ENCODE measurements around the gene RAD21L1.

- TF ChIP-seq TARDBP (IDR thresholded peaks at IDR 0.05) (no peak), FOXM1 (IDR thresholded peaks at IDR 0.05; ENCODE audit: borderline replicate concordance) (no peak), ELF4 (IDR thresholded peaks at IDR 0.05) (no peak), SUZ12 (IDR thresholded peaks at IDR 0.05) (no peak), FOXK2 (IDR thresholded peaks at IDR 0.05) (no peak), ZNF384 (IDR thresholded peaks at IDR 0.05) (no peak), SP1 (IDR thresholded peaks at IDR 0.05) (no peak), CTBP1 (IDR thresholded peaks at IDR 0.05; ENCODE audit: borderline replicate concordance) (no peak)
- TF ChIP-seq, protein P1, sequence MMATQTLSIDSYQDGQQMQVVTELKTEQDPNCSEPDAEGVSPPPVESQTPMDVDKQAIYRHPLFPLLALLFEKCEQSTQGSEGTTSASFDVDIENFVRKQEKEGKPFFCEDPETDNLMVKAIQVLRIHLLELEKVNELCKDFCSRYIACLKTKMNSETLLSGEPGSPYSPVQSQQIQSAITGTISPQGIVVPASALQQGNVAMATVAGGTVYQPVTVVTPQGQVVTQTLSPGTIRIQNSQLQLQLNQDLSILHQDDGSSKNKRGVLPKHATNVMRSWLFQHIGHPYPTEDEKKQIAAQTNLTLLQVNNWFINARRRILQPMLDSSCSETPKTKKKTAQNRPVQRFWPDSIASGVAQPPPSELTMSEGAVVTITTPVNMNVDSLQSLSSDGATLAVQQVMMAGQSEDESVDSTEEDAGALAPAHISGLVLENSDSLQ (IDR thresholded peaks at IDR 0.05), result no peak
Measured at GRCh38 chr20:1275919-1276318, 50.1 kb downstream of the RAD21L1 start.
